Retinal pigment epithelial cell (primary cell): Measurements from ENCODE around the gene LACTBL1.
"Not testable (repeated sequence)": the region's sequence is repeated elsewhere in the genome, so short reads cannot be mapped to it uniquely, and the experiment has no call there.

ENCODE experiments used
- DNase-seq: peaks from one replicate; pipeline ENCODE4 v3.0.0-alpha.2; 2010; ENCODE audit warnings: low read depth
- H3K4me3 ChIP-seq: 2 replicates; pipeline ENCODE4 v1.5.1; 2011; ENCODE audit warnings: mild to moderate bottlenecking, low read length, control low read depth, moderate library complexity
- CTCF ChIP-seq: conservative IDR thresholded peaks from 2 replicates; pipeline ENCODE4 v1.5.1; 2011; ENCODE audit warnings: low read depth, low read length, control low read depth, inconsistent platforms

LACTBL1 gene

GRCh38 chr1:22983944-22984343 is 11.3 kb upstream of the LACTBL1 start:
- no peak overlapping the region for H3K4me3 ChIP-seq
- TF ChIP-seq CTCF: no peak
- no peak for DNase-seq

GRCh38 chr1:22980471-22980790 is 7.8 kb upstream of the LACTBL1 start:
- not testable (repeated sequence) for H3K4me3 ChIP-seq, DNase-seq

GRCh38 chr1:22978299-22978698 is 5.6 kb upstream of the LACTBL1 start:
- TF ChIP-seq CTCF: no peak
- no peak for DNase-seq

DNA sequence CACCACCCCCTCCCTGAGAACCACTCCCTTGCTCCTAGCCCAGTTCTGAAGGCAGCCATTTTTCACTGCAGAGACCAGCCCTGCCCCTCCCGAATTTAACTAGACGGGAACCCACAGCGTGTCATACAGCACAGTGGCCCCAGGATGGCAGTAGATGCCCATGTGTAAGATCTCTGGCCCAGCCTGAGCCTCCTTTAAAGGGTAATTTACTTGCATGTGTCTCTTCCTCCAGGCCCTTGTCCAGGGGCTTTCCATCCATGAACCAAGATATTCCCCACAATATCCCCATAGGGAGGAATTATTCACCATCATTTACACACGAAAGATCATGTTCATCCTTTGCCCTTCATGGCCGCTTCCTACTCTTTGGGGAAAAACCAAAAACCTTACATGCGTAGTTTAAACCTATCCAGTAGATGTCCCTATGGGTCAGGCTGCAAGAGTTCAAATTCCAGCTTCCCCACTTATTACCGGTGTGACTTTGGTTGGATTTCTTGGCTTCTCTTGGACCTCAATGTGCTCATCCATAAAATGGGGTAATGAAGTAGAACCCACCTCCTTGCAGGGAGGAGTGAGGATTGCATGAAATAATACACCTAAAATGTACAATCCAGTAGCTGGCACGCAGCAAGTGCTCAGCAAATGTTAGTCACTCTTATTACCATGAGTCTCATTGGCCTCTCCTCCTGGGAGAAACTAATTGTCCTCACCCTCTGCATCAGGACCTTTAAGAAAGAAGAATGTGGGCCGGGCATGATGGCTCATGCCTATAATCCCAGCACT is 4.0 kb upstream of the LACTBL1 start:
- DNase-seq: peak; percentile 38
- peak; percentile 86 for TF ChIP-seq CTCF
- no peak overlapping the region for H3K4me3 ChIP-seq

More at GRCh38 chr1:22978299-22978698, 5.6 kb upstream of the LACTBL1 start:
- H3K4me3 ChIP-seq: no peak overlapping the region

GRCh38 chr1:22976127-22976460 is 3.4 kb upstream of the LACTBL1 start:
- TF ChIP-seq CTCF: no peak
- no peak for DNase-seq
- no peak overlapping the region for H3K4me3 ChIP-seq

- no peak overlapping the region for H3K4me3 ChIP-seq
- no peak for DNase-seq
- no peak for TF ChIP-seq CTCF
Observed at GRCh38 chr1:22975694-22976093, 3.0 kb upstream of the LACTBL1 start.

- no peak overlapping the region for H3K4me3 ChIP-seq
- TF ChIP-seq CTCF: no peak
- DNase-seq: no peak
Observed at GRCh38 chr1:22971611-22972405, 858 bp downstream of the LACTBL1 start.
